GM03348 (cell line): ENCODE measurements around the gene KCNC1.
A peak's percentile ranks its signal among the peaks of the same experiment; 100 is the strongest.

Experiments used
- DNase-seq: peaks from one replicate; pipeline ENCODE4 v3.0.0; 2012; ENCODE audit warnings: low spot score

The KCNC1 gene

DNA sequence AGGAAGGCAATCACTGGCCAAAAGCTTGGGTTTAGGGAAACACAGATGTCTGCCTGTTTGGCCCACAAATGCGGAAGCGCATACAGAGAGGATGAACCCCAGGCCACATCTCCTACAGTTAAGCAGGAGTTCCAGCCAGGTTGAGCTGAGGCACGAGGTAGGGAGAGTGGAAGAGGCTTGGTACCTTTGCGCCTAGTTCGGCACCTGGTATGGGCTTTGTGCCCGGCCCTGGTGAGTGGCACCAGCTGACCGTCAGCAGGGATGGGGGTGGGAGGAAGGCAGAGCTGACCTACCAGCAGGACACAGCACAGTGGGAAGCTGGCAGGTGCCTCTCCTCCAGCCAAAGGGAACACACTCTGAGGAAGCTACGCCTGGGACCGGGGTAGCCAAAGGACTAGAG, 57.6 kb downstream of the KCNC1 start:
- DNase-seq, result no peak

GRCh38 chr11:17793642-17794170, 59.1 kb downstream of the KCNC1 start:
- no peak for DNase-seq

DNA sequence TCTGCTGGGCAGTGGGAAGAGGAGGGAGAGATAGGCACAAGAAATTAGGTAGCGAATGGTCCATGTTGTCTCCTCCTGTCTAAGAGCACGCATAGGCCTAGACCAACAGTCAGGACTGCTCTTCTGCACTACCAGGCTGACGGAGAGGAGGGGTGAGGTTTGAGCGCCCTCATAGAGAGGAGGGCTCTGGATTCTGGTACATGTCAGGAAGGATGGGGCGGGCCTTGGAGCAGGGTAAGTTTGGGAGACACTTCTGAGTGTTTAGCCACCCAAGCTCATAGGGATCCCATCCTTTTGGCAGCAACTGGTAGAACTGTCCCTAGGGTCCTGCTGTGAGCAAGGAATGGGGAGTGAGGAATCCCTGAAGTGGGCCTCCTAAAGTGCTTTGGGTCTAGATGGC, 60.4 kb downstream of the KCNC1 start:
- no peak for DNase-seq

- no peak for DNase-seq
These were observed 61.6 kb downstream of the KCNC1 start for GRCh38 chr11:17796154-17796553.

- no peak for DNase-seq
These were observed 63.7 kb downstream of the KCNC1 start for GRCh38 chr11:17798253-17798652.

GRCh38 chr11:17798716-17799115, 64.1 kb downstream of the KCNC1 start:
- no peak for DNase-seq

DNA sequence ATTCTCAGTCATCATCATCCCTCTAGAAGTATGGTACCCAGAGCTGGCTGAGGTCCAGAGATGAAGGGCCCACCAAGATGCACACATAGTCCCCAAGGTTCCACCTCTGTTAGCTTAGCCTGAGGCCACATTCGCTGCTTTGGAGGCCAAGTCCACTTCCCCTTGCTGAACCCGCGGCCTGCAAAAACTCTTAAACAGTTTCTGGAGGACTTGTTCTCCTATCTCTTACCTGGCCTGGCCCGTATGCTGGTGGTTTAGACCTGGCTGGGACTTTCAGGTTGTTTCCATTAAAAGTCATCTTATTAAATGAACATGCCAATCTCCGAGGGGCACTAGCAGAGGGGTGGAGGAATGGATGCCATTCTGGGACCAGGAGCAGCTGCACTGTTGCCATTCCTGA, 64.6 kb downstream of the KCNC1 start:
- no peak for DNase-seq

DNA sequence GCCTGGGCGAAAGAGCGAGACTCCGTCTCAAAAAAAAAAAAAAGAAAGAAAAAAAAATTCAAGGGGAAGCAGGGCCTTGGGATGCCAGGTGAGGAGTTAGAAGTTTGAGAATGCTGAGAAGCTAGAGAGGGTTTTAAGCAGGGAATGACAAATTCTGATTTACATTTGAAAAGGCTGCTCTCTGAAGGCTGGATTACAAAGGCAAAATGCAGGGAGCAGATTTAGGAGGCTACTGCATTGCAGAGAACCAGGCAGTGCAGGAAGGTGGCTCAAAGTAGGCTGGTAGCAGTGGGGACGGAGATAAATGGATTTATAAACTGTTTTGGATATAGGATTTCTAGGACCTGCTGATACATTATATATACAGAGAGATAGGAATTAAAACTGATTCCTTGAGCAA, 66.6 kb downstream of the KCNC1 start:
- no peak for DNase-seq

DNA sequence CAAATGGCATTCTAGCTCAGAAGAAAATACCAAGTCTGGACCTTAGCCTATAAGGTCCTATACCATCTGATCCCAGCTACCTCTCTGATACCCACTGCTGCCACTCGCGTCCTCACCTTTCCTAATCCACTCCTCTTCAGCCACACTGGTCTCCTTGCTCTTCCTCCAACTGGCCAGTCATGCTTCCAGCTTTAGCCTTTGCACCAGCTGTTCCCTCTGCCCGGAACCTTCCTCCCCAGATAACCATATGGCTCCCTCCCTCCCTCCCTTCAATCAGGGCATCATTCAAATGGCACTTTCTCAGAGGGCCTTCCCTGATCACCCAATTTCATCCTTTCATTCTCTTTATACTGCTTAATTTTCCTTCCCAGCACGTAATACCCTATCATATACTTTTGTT, 67.9 kb downstream of the KCNC1 start:
- DNase-seq, result no peak

GRCh38 chr11:17803754-17804334, 69.3 kb downstream of the KCNC1 start:
- DNase-seq, result no peak

GRCh38 chr11:17805043-17805442, 70.5 kb downstream of the KCNC1 start:
- no peak for DNase-seq

DNA sequence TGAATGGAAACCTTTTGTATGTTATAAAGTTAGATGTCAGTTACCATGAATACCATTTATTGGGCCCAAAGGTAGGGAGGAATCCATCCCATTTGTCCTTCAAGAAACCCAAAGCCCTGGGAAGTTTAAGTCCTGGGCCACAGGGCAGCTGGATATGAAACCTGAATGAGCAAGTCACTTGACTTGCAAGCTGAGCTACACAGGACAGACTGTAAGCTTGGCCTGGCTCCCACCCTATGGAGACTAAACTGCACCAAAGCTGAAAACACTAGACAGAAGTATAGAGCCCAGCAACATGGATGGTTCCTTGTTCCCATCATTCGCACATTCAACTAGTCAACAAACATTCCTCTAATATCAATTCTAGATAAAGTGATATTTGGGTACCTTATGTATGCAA, 71.3 kb downstream of the KCNC1 start:
- no peak for DNase-seq

DNA sequence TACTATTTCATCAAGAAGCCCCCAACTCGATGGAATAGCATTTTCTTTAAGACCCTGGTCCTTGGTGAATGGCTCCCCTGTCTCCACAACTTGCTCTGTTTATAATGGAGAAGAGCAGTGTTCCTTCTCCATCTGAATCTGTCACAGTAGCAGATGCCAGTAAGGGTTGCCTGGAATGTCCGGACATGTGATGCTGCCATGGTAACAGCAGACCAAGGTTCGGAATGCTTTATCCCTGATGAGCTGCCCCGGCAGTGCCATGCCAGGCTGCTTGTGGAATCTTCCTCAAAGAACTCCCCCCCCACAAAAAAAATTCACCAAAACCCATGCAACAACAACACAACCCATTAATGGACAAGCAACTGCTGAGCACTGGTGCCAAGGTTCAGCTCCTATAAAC, 72.5 kb downstream of the KCNC1 start:
- DNase-seq, result no peak

- DNase-seq, result no peak
These were observed 75.5 kb downstream of the KCNC1 start for GRCh38 chr11:17810041-17810440.

- peak; percentile 40 for DNase-seq
These were observed 76.2 kb downstream of the KCNC1 start for GRCh38 chr11:17810746-17811145.

- DNase-seq, result no peak
These were observed 76.8 kb downstream of the KCNC1 start for GRCh38 chr11:17811352-17811751.

- no peak for DNase-seq
These were observed 77.7 kb downstream of the KCNC1 start for GRCh38 chr11:17812091-17812864.

DNA sequence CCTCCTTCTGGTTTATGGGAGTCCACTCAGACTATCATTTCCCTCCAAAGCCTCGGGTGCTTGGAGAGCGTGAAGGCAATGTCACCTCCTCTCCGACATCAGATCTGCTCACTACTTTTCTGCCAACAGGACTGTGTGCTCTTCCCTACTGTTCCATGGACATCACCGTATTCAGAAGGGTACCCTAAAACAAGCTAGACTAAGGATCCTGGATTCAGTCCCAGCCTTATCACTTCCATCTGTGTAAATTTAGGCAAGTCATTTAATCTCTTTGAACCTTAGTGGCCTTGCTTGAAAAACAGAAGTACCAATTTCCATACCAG, 78.2 kb downstream of the KCNC1 start:
- DNase-seq, result no peak

- DNase-seq, result peak; percentile 33
These were observed 78.9 kb downstream of the KCNC1 start for GRCh38 chr11:17813391-17814059.

DNA sequence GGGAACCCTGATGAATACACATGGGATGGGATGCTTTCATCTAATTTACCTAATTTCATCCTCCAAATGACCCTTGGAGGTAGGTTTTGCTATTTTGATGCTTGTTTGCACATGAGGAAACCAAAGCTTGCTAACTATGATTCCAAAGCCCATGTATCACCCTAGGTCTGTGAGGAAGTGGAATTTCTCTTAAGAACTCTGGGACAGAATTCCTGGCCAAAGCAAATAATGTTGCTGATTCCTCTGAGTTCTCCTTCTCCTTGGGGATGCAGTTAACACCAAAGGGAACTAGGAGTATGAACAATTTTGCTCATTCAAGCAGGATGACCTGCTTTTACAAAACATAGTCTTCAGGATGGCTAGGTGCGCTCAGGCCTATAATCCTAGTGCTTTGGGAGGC, 80.0 kb downstream of the KCNC1 start:
- DNase-seq, result no peak

- DNase-seq, result no peak
These were observed 81.8 kb downstream of the KCNC1 start for GRCh38 chr11:17816232-17816931.

GRCh38 chr11:17821648-17822400, 87.2 kb downstream of the KCNC1 start:
- DNase-seq, result peak; percentile 77
